Central memory CD8-positive, alpha-beta T cell (primary cell): ENCODE results near the gene NUP35.
A peak's percentile ranks its signal among the peaks of the same experiment; 100 is the strongest.
"Not testable (repeated sequence)": the region's sequence is repeated elsewhere in the genome, so short reads cannot be mapped to it uniquely, and the experiment has no call there.

Source experiments
- ATAC-seq: fragments of 150-1000 bp; cut with Tn5 transposase; replicated peaks from 2 replicates; pipeline ENCODE4 v1.10.0; 2022; ENCODE audit warnings: mild to moderate bottlenecking, moderate FRiP score, moderate number of reproducible peaks; ENCODE audit not compliant: poor library complexity, severe bottlenecking; ENCODE audit errors: extremely low read depth
- DNase-seq, 2 donors: peaks; one replicate each; pipeline ENCODE4 v3.0.0; 2021; ENCODE audit warnings: low spot score in 2 of 2
- H3K27ac Mint-ChIP-seq: one replicate; pipeline ENCODE4 v1.8.0; 2022; ENCODE audit warnings: low read depth, mild to moderate bottlenecking, moderate library complexity, mixed read lengths
- H3K27me3 Mint-ChIP-seq: one replicate; pipeline ENCODE4 v1.8.0; 2022; ENCODE audit warnings: mixed read lengths
- H3K36me3 Mint-ChIP-seq: one replicate; pipeline ENCODE4 v1.8.0; 2022; ENCODE audit warnings: mild to moderate bottlenecking, moderate library complexity, mixed read lengths; ENCODE audit not compliant: insufficient read depth
- H3K4me1 Mint-ChIP-seq: one replicate; pipeline ENCODE4 v1.8.0; 2022; ENCODE audit warnings: mixed read lengths
- H3K4me3 Mint-ChIP-seq: one replicate; pipeline ENCODE4 v1.8.0; 2022; ENCODE audit warnings: mild to moderate bottlenecking, moderate library complexity, mixed read lengths
- H3K9me3 Mint-ChIP-seq: one replicate; pipeline ENCODE4 v1.8.0; 2022; ENCODE audit warnings: mixed read lengths

Gene NUP35

GRCh38 chr2:183154772-183155171, 30.5 kb downstream of the NUP35 start:
- not testable (repeated sequence) for H3K27ac Mint-ChIP-seq

GRCh38 chr2:183157131-183157530, 32.9 kb downstream of the NUP35 start:
- H3K4me3 Mint-ChIP-seq, result no peak overlapping the region
- ATAC-seq, result no peak
- no peak overlapping the region for H3K27ac Mint-ChIP-seq
- H3K36me3 Mint-ChIP-seq, result peaks cover 11% of the 10 kb centered on the region
- H3K9me3 Mint-ChIP-seq, result no peaks in the 10 kb centered on the region
- H3K27me3 Mint-ChIP-seq, result no peaks in the 10 kb centered on the region
- H3K4me1 Mint-ChIP-seq, result no peaks in the 10 kb centered on the region
- no peak for DNase-seq

More at GRCh38 chr2:183154772-183155171, 30.5 kb downstream of the NUP35 start:
- not testable (repeated sequence) for H3K36me3 Mint-ChIP-seq, H3K4me1 Mint-ChIP-seq, H3K4me3 Mint-ChIP-seq, ATAC-seq, DNase-seq, H3K27me3 Mint-ChIP-seq, H3K9me3 Mint-ChIP-seq

- DNase-seq (no peak), ATAC-seq (no peak)
- Mint-ChIP-seq H3K4me1 (no peaks in the 10 kb centered on the region), H3K4me3 (no peak overlapping the region), H3K27me3 (no peaks in the 10 kb centered on the region), H3K9me3 (peaks cover 11% of the 10 kb centered on the region), H3K27ac (no peak overlapping the region), H3K36me3 (peaks cover 16% of the 10 kb centered on the region)
Measured at GRCh38 chr2:183162362-183162761, 38.1 kb downstream of the NUP35 start.

- H3K4me1 Mint-ChIP-seq, result peaks cover 9% of the 10 kb centered on the region
- H3K27me3 Mint-ChIP-seq, result no peaks in the 10 kb centered on the region
- H3K4me3 Mint-ChIP-seq, result no peak overlapping the region
- peaks cover 11% of the 10 kb centered on the region for H3K9me3 Mint-ChIP-seq
- peaks cover 16% of the 10 kb centered on the region for H3K36me3 Mint-ChIP-seq
- DNase-seq, result no peak
- H3K27ac Mint-ChIP-seq, result peak overlapping the region; percentile 14
- no peak for ATAC-seq
Measured at GRCh38 chr2:183163821-183164649, 39.8 kb downstream of the NUP35 start.

- Mint-ChIP-seq H3K27ac (no peak overlapping the region), H3K4me3 (no peak overlapping the region), H3K27me3 (no peaks in the 10 kb centered on the region), H3K36me3 (peaks cover 16% of the 10 kb centered on the region), H3K9me3 (peaks cover 11% of the 10 kb centered on the region), H3K4me1 (peaks cover 11% of the 10 kb centered on the region)
- no peak for ATAC-seq
- DNase-seq, result no peak
Measured at GRCh38 chr2:183164650-183165015, 40.4 kb downstream of the NUP35 start.

- H3K27ac Mint-ChIP-seq, result no peak overlapping the region
Measured at GRCh38 chr2:183166210-183166609, 42.0 kb downstream of the NUP35 start.

GRCh38 chr2:183166976-183167375, 42.7 kb downstream of the NUP35 start:
- not testable (repeated sequence) for ATAC-seq, DNase-seq, H3K27ac Mint-ChIP-seq, H3K27me3 Mint-ChIP-seq, H3K4me3 Mint-ChIP-seq
- Mint-ChIP-seq H3K9me3 (peaks cover 11% of the 10 kb centered on the region), H3K4me1 (peaks cover 28% of the 10 kb centered on the region), H3K36me3 (peaks cover 13% of the 10 kb centered on the region)

More at GRCh38 chr2:183166210-183166609, 42.0 kb downstream of the NUP35 start:
- peaks cover 27% of the 10 kb centered on the region for H3K4me1 Mint-ChIP-seq
- ATAC-seq (no peak), DNase-seq (no peak)
- peaks cover 11% of the 10 kb centered on the region for H3K9me3 Mint-ChIP-seq
- peaks cover 17% of the 10 kb centered on the region for H3K36me3 Mint-ChIP-seq
- H3K27me3 Mint-ChIP-seq, result no peaks in the 10 kb centered on the region
- H3K4me3 Mint-ChIP-seq, result no peak overlapping the region

GRCh38 chr2:183172220-183172887, 48.1 kb downstream of the NUP35 start:
- DNase-seq, result no peak
- Mint-ChIP-seq H3K27ac (peak overlapping the region; percentile 75), H3K4me3 (no peak overlapping the region), H3K36me3 (peaks cover 5% of the 10 kb centered on the region), H3K9me3 (peaks cover 8% of the 10 kb centered on the region), H3K4me1 (peaks cover 34% of the 10 kb centered on the region), H3K27me3 (no peaks in the 10 kb centered on the region)
- no peak for ATAC-seq

GRCh38 chr2:183179156-183179555, 54.9 kb downstream of the NUP35 start:
- DNase-seq (no peak), ATAC-seq (no peak)
- Mint-ChIP-seq H3K27ac (no peak overlapping the region), H3K4me1 (no peaks in the 10 kb centered on the region), H3K9me3 (peaks cover 10% of the 10 kb centered on the region), H3K27me3 (no peaks in the 10 kb centered on the region), H3K36me3 (peaks cover 16% of the 10 kb centered on the region), H3K4me3 (no peak overlapping the region)

GRCh38 chr2:183185534-183185933, 61.3 kb downstream of the NUP35 start:
- H3K27ac Mint-ChIP-seq, result no peak overlapping the region
- peaks cover 22% of the 10 kb centered on the region for H3K36me3 Mint-ChIP-seq
- peaks cover 10% of the 10 kb centered on the region for H3K4me1 Mint-ChIP-seq
- no peak overlapping the region for H3K4me3 Mint-ChIP-seq
- H3K27me3 Mint-ChIP-seq, result no peaks in the 10 kb centered on the region
- H3K9me3 Mint-ChIP-seq, result no peaks in the 10 kb centered on the region
- no peak for DNase-seq
- ATAC-seq, result no peak

GRCh38 chr2:183186296-183186695, 62.1 kb downstream of the NUP35 start:
- no peak for DNase-seq
- Mint-ChIP-seq H3K27ac (peak overlapping the region; percentile 30), H3K36me3 (peaks cover 24% of the 10 kb centered on the region), H3K27me3 (no peaks in the 10 kb centered on the region), H3K9me3 (no peaks in the 10 kb centered on the region), H3K4me3 (no peak overlapping the region), H3K4me1 (peaks cover 10% of the 10 kb centered on the region)
- ATAC-seq, result no peak

- Mint-ChIP-seq H3K36me3 (peaks cover 28% of the 10 kb centered on the region), H3K9me3 (no peaks in the 10 kb centered on the region), H3K27ac (no peak overlapping the region), H3K4me1 (peaks cover 10% of the 10 kb centered on the region), H3K4me3 (no peak overlapping the region), H3K27me3 (no peaks in the 10 kb centered on the region)
- no peak for DNase-seq
- no peak for ATAC-seq
Measured at GRCh38 chr2:183186766-183187165, 62.5 kb downstream of the NUP35 start.

- Mint-ChIP-seq H3K36me3 (peaks cover 13% of the 10 kb centered on the region), H3K9me3 (no peaks in the 10 kb centered on the region), H3K27me3 (no peaks in the 10 kb centered on the region), H3K4me1 (no peaks in the 10 kb centered on the region), H3K4me3 (no peak overlapping the region), H3K27ac (no peak overlapping the region)
- DNase-seq (no peak), ATAC-seq (no peak)
Measured at GRCh38 chr2:183192343-183192742, 68.1 kb downstream of the NUP35 start.
